A204.1 (cell line): ENCODE results near the gene ARSD.
A peak's percentile ranks its signal among the peaks of the same experiment; 100 is the strongest.
"Not testable (repeated sequence)": the region's sequence is repeated elsewhere in the genome, so short reads cannot be mapped to it uniquely, and the experiment has no call there.

Source experiments
- FAIRE-seq: peaks from 2 replicates; lab custom pipeline; 2012; peaks lifted over from hg19 to GRCh38; lab: Jason Lieb, UNC

The ARSD gene

GRCh38 chrX:2933125-2933900 is 4.2 kb upstream of the ARSD start:
- no peak for FAIRE-seq

- no peak for FAIRE-seq
These were observed 2.5 kb upstream of the ARSD start for GRCh38 chrX:2931612-2932011.

GRCh38 chrX:2931155-2931554 is 2.0 kb upstream of the ARSD start:
- no peak for FAIRE-seq

DNA sequence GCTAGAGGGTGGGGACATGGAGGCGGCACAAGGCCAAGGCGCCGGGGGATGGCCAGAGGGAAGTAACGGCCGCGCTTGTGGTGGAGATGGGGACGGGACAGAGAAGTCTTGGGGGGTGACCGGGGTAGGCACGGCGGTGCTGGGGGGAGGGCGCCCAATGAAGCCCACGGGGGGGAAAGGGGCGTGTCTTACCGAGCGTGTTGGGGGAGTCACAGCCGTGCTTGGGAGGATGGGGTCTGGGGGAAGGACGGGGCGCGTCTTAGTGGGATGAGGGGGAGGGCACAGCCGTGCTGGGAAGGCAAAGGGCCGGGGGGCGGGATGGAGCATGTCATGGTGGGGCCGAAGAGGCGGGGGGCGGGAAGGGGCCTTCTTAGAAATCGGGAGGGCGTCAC is 952 bp downstream of the ARSD start:
- no peak for FAIRE-seq

- FAIRE-seq = no peak
These were observed 2.4 kb downstream of the ARSD start for GRCh38 chrX:2926664-2927275.

- not testable (repeated sequence) for FAIRE-seq
These were observed 2.9 kb downstream of the ARSD start for GRCh38 chrX:2926255-2926654.

DNA sequence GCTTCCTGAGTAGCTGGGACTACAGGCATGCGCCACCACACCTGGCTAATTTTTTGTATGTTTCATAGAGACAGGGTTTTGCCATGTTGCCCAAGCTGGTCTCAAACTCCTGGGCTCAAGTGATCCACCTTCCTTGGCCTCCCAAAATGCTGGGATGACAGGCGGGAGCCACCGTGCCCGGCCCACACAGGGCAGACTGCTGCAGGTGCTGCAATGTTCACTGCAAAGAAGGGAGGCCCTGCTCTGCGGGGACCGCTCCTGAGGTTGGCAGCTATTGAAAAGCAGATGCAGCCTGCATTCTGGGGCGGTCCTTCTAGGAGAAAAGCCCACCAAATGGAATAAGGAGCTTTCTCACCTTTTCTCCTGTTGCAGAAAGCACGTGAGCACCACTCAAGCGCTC is 5.0 kb downstream of the ARSD start:
- FAIRE-seq = no peak

DNA sequence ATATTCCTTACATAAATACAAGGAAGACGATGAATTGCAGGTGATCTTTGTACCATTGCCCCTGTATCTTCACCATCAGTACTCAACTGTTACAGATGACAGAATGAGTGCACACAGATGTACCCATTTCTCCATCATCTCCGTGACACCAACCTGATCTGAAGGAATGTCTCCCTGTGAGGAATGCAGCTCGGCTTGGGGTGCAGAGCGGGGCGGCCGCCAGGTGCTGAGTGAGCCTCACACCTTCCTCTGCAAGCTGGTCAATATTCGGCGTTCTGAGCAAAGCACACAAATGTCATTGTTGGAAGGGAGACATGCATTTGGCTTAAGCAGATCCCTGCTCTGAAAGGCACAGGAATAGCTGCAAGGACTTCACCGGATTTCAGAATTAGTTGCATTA is 7.4 kb downstream of the ARSD start:
- no peak for FAIRE-seq

DNA sequence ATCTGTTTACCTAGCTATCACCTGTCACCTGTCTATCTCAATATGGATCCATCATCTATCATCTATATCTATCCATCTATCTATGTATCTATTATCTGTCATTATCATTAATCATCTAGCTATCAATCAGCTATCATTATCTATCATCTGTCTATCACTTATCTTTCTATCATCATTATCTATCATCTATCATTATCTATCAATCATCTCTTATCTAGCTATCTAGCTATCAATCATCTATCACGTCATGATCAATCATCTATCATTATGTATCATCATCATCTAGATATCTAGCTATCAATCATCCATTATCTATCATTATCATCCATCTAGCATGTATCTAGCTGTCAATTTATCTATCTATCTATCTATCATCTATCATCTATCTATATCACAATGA is 7.9 kb downstream of the ARSD start:
- no peak for FAIRE-seq

- FAIRE-seq = no peak
These were observed 11.4 kb downstream of the ARSD start for GRCh38 chrX:2917767-2918166.

GRCh38 chrX:2913118-2913517 is 16.0 kb downstream of the ARSD start:
- FAIRE-seq = no peak

DNA sequence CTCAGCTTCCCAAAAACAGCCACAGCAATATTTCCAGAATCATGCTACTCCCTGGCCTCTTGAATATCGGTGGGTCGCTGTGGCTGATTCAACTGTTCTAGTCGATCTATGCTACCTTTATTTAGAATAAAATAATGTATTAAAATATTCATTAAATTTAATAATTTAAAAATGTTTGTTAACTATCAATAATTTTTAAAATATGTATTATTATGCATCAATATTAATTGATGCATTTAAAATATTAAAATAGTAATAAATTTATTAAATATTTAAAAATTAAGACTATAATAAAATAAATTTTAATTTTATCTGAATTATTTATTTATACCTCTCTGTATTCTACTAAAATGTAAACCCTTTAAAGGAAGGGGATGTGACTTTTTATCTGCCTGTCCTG is 19.0 kb downstream of the ARSD start:
- peak; percentile 94 for FAIRE-seq

DNA sequence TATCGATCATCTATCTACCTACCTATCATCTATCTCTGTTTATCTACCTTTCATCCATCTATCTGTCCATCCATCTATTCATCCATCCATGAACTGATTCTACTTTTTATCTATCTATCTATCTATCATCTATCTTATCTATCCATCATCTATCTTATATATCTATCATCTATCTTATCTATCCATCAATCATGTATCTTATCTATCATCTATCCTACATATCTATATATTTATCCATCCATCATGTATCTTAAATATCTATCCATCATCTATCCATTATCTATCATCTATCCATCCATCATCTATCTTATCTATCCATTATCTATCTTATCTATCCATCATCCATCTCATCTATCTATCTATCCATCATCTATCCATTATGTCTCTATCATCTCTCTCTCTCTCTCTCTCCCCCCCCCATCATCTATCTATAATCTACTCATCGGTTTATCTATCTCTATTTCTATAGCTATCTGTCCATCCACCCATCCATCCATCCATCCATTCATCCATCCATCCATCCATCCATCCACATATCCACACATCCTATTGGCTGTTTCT is 20.9 kb downstream of the ARSD start:
- no peak for FAIRE-seq

DNA sequence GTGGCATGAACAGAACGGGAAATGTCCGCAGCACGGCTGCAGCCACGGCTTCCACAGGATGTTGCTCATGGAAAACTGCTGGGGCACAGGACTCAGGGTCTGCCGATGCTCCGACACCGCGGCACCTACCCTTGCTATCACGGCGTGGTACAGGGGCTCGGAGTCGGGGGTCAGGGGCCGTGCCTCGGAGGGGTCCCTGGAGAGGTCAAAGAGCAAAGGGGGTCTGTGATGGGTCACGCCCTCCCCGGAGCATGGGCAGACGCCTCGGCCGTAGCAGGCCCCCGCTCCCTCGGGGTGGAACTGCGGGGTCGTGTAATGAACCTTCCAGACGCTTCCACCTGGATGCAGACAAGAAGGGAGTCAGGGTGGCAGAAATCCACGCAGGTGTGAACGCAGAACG is 21.8 kb downstream of the ARSD start:
- no peak for FAIRE-seq

- no peak for FAIRE-seq
These were observed 25.8 kb downstream of the ARSD start for GRCh38 chrX:2903366-2903765.

- FAIRE-seq = no peak
These were observed 26.3 kb downstream of the ARSD start for GRCh38 chrX:2902841-2903240.

DNA sequence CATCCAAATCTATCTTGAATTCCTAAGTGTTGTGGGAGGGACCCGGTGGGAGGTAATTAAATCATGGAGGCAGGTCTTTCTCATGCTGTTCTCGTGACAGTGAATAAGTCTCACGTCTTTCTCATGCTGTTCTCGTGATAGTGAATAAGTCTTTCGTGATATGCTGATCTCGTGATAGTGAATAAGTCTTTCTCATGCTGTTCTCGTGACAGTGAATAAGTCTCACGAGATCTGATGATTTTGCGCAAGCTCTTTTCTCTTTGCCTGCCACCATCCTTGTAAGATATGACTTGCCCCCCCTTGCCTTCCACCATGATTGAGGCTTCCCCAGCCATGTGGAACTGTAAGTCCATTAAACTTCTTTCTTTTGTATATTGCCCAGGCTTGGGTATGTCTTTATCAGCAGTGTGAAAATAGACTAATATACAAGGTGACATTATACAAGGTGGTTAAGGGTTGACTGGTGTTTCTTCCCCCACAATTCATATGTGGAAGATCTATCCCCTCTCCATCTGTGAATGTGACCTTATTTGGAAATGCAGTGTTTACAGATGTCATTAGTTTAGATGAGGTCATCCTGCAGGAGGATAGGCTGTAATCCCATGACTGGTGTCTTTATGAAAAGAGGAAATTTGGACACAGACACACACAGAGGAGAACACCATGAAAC is 27.6 kb downstream of the ARSD start:
- FAIRE-seq = no peak

DNA sequence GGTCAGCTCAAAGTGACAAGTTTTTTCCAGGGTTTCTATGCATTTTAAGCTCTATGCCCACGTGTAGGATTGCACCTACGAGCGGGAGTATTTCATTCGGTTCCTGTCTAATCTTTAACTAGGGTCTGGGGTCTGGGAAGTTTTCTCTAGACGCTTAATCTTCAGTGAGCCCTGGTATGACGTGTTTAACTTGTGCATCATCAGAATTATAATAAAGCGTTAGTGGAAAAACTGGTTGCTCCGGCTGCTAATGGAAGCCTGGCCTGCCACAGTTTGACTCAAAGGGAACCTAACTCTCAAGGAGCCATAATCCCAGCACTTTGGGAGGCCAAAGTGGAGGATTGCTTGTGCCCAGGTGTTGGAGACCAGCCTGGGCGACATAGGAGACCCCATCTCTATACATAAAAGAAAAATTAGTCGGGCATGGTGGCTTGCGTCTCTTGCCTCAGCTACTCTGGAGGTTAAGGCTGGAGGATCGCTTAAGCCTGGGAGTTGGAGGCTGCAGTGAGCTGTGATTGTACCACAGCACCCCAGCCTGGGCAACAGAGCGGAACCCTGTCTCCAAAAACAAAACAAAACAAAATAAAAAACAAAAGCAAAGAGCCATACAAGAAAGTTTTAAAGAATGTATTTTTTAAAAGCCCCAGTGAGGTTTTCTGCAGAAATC is 30.2 kb downstream of the ARSD start:
- no peak for FAIRE-seq

GRCh38 chrX:2897690-2898623 is 31.2 kb downstream of the ARSD start:
- FAIRE-seq = not testable (repeated sequence)

DNA sequence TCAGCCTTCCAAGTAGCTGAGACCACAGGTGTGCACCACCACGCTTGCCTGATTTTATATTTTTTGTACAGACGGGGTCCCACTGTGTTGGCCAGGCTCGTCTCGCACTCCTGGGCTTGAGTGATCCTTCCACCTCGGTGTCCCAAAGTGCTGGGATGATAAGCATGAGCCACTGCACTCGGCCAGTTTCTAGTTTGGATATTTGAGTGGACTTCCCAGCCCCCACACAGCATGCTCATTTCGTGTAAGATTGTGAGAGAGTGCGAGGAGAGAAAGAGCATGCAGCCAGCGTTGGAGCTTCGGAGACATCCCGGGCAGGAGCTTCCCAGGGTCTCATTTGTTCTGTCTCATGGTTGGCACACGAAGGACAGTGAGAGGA is 31.8 kb downstream of the ARSD start:
- no peak for FAIRE-seq

GRCh38 chrX:2894885-2895292 is 34.2 kb downstream of the ARSD start:
- no peak for FAIRE-seq

- FAIRE-seq = no peak
These were observed 36.3 kb downstream of the ARSD start for GRCh38 chrX:2892816-2893215.
